Stomach (tissue), 9 donors: ENCODE results near the gene RFX3. TPM values are rescaled to one million over a fixed set of nuclear protein-coding genes. Genes with fewer than 3 reads are reported as not detected.

Experiments used
- DNase-seq, 2 donors: peaks; one replicate each; pipeline versions ENCODE4 v3.0.0 to v3.0.0-alpha.2; 2013 to 2019
- H3K27ac ChIP-seq, 5 donors: fragments of 200-600 bp in 4 of 5; sonication (generic) in 4 of 5; one replicate each; pipeline ENCODE4 v1.5.1; 2013 to 2019; ENCODE audit warnings: mild to moderate bottlenecking in 1 of 5, moderate library complexity in 1 of 5
- H3K27me3 ChIP-seq, 3 donors: fragments of 200-600 bp; sonication (generic); one replicate each; pipeline ENCODE4 v1.5.1; 2017 to 2019; ENCODE audit warnings: mixed run types in 1 of 3
- H3K36me3 ChIP-seq, 4 donors: fragments of 200-600 bp; sonication (generic); 1 replicate in 3 of 4; 2 replicates in 1 of 4; pipeline ENCODE4 v1.5.1; 2016 to 2019
- H3K4me1 ChIP-seq, 4 donors: fragments of 200-600 bp; sonication (generic); one replicate each; pipeline ENCODE4 v1.5.1; 2016 to 2019
- H3K4me3 ChIP-seq, 4 donors: fragments of 200-600 bp; sonication (generic) in 3 of 4; one replicate each; pipeline ENCODE4 v1.5.1; 2016 to 2019; ENCODE audit warnings: mild to moderate bottlenecking in 1 of 4
- H3K9me3 ChIP-seq, 4 donors: fragments of 200-600 bp; sonication (generic); one replicate each; pipeline ENCODE4 v1.5.1; 2016 to 2019
- EP300 ChIP-seq: sonication (generic); formaldehyde crosslinking; IDR thresholded peaks from one replicate; pipeline ENCODE4 v1.6.1; 2017; ENCODE audit warnings: antibody characterized with exemption
- POLR2A ChIP-seq, 4 donors: fragments of 450-650 bp; IDR thresholded peaks; one replicate each; pipeline ENCODE4 v1.6.1; 2016; ENCODE audit warnings: antibody characterized with exemption in 4 of 4, control low read depth in 2 of 4, mild to moderate bottlenecking in 1 of 4, moderate library complexity in 1 of 4
- POLR2AphosphoS5 ChIP-seq, 3 donors: sonication (generic); formaldehyde crosslinking; IDR thresholded peaks; one replicate each; pipeline ENCODE4 v1.6.1; 2016; ENCODE audit warnings: antibody characterized with exemption in 3 of 3
- WGBS, 5 donors: extraction: QIAGEN DNeasy Blood & Tissue Kit in 3 of 5; methylation state at CpG; one replicate each; pipeline versions ENCODE4 v1.1.5 to v1.1.7; 2013 to 2018; 5-methylcytosine and 5-hydroxymethylcytosine counted together
- intact Hi-C: fragments of 100-400 bp; cut with DNase I; formaldehyde crosslinking; loops from one replicate; pipeline ENCODE4 v1.15.1; 2023; ENCODE audit warnings: low total_unique reads
- polyA plus RNA-seq, 3 donors: library from polyadenylated mRNA; stranded (reverse); fragments of 200-250 nt; gene quantifications; one replicate each; pipeline ENCODE4 v1.2.3, GENCODE V29; 2013
- total RNA-seq, 5 donors: library from RNA; depleted of rRNA; stranded (reverse); fragments of >200 nt; gene quantifications; one replicate each; pipeline versions ENCODE4 v1.1.0 to v1.2.3, GENCODE V29; 2014 to 2016
- TF ChIP-seq, protein P1 (sequence below), 7 experiments: fragments of 450-650 bp in 4 of 7; fragments of 200-600 bp in 3 of 7; sonication (generic) in 3 of 7; IDR thresholded peaks; one replicate each; pipeline ENCODE4 v1.5.1; 2016 to 2019; ENCODE audit warnings: antibody characterized with exemption in 7 of 7, control low read depth in 2 of 7, mild to moderate bottlenecking in 1 of 7
- donor health status: healthy with polysubstance abuse.
- donor health status: Bipolar disorder and iron deficiency.
- donor health status: healthy.

RFX3 gene
- total and polyA plus RNA-seq, 8 donors: 0.76 to 22.8 (median 6.1) TPM

DNA sequence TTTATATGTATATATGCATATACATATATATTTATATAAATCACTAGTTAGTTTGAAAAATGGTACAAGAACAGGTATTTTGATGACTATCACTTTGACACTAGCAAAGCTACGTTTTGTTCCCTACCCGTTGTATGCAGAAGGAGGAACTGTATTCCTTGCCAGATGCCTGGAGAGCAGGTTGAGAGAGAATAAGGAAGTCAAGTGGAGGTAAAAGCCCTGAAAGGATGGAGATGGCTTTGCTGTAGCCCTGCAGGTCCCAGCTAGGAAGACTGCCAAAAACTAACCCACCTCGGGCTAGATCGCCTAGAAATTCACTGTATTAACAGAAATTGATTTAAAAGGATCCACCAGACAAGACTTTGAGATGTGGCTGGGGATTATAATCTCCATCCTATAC, 229.3 kb downstream of the RFX3 start:
- H3K27ac ChIP-seq: no peak overlapping the region
- no peaks in the 10 kb centered on the region for H3K27me3 ChIP-seq
- no peaks in the 10 kb centered on the region for H3K9me3 ChIP-seq
- TF ChIP-seq EP300: no peak
- TF ChIP-seq POLR2A (IDR thresholded peaks at IDR 0.05): no peak
- TF ChIP-seq, protein P1, sequence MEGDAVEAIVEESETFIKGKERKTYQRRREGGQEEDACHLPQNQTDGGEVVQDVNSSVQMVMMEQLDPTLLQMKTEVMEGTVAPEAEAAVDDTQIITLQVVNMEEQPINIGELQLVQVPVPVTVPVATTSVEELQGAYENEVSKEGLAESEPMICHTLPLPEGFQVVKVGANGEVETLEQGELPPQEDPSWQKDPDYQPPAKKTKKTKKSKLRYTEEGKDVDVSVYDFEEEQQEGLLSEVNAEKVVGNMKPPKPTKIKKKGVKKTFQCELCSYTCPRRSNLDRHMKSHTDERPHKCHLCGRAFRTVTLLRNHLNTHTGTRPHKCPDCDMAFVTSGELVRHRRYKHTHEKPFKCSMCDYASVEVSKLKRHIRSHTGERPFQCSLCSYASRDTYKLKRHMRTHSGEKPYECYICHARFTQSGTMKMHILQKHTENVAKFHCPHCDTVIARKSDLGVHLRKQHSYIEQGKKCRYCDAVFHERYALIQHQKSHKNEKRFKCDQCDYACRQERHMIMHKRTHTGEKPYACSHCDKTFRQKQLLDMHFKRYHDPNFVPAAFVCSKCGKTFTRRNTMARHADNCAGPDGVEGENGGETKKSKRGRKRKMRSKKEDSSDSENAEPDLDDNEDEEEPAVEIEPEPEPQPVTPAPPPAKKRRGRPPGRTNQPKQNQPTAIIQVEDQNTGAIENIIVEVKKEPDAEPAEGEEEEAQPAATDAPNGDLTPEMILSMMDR (IDR thresholded peaks at IDR 0.05): no peak
- TF ChIP-seq POLR2AphosphoS5 (IDR thresholded peaks at IDR 0.05): no peak
- no peak overlapping the region for H3K4me3 ChIP-seq
- no peak for DNase-seq
- H3K36me3 ChIP-seq: peaks cover 0 to 13% (median 10%) of the 10 kb centered on the region in 4 donors
- 65 to 80% (median 70%) methylated on average over 4 of the region's 4 CpGs for WGBS, 5 donors
- no peaks in the 10 kb centered on the region for H3K4me1 ChIP-seq
- intact Hi-C loops: no loop called here

DNA sequence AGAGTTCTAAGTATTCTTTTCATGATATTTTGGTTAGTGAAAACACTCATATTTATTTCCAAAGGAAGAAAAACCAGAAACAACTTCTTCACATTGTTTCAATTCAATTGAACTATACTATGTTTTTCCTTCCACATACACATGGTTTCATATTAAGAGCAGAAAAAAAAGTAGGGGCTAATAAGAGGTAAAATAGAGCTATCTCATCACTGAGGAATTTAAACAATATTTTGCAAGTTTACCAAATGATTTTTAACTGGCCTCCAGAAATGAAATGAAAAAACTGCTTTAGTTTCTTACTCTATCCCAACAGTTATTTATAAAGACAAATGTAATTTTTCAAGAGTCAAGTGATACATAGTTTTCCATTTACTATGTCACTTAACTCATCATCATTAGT, 233.5 kb downstream of the RFX3 start:
- H3K27ac ChIP-seq: no peak overlapping the region
- no peak for TF ChIP-seq POLR2AphosphoS5 (IDR thresholded peaks at IDR 0.05)
- TF ChIP-seq POLR2A (IDR thresholded peaks at IDR 0.05): no peak
- no peak for TF ChIP-seq EP300
- TF ChIP-seq, protein P1 (IDR thresholded peaks at IDR 0.05): no peak
- H3K9me3 ChIP-seq: no peaks in the 10 kb centered on the region
- intact Hi-C loops: no loop called here
- no peak for DNase-seq
- H3K36me3 ChIP-seq: peaks cover 0 to 31% (median 23%) of the 10 kb centered on the region in 4 donors
- H3K4me3 ChIP-seq: no peak overlapping the region
- no peaks in the 10 kb centered on the region for H3K27me3 ChIP-seq
- H3K4me1 ChIP-seq: no peaks in the 10 kb centered on the region

DNA sequence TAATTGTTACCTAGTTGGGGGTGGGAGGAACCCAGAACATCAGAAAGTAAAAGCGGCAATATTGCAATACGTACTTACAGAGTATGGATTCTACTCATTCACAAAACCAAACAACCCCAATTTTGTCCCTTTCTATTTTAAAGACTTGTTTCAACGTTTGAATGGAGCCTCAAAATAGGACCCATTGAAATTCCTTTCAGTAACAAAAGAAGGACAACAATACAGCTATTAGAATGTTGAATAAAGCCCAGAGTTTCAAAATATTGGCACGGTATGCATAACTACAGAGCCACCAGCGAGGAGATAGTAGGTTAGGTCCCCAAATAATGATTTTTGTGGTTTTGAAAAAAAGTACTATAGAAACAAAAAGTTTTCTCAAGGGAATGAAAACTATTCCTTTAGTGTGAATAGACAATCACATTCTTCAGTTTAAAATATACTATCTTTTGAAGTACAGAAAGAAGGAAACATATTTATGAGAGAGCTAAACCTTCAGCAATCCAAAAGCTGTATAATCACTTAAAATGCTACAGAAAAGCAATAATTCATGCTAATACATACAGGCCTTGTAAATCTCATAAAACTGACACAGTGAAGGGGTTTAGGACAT, 235.5 kb downstream of the RFX3 start:
- Histone ChIP-seq H3K4me3 (no peak overlapping the region), H3K9me3 (no peaks in the 10 kb centered on the region), H3K27ac (no peak overlapping the region), H3K36me3 (peaks cover 0 to 42% (median 27%) of the 10 kb centered on the region in 4 donors), H3K4me1 (no peaks in the 10 kb centered on the region), H3K27me3 (no peaks in the 10 kb centered on the region)
- no peak for TF ChIP-seq POLR2A (IDR thresholded peaks at IDR 0.05)
- TF ChIP-seq EP300: no peak
- TF ChIP-seq, protein P1 (IDR thresholded peaks at IDR 0.05): no peak
- no peak for TF ChIP-seq POLR2AphosphoS5 (IDR thresholded peaks at IDR 0.05)
- intact Hi-C loops: no loop called here
- WGBS, 5 donors: 71 to 81% (median 79%) methylated on average over 5 of the region's 5 CpGs
- DNase-seq: no peak

DNA sequence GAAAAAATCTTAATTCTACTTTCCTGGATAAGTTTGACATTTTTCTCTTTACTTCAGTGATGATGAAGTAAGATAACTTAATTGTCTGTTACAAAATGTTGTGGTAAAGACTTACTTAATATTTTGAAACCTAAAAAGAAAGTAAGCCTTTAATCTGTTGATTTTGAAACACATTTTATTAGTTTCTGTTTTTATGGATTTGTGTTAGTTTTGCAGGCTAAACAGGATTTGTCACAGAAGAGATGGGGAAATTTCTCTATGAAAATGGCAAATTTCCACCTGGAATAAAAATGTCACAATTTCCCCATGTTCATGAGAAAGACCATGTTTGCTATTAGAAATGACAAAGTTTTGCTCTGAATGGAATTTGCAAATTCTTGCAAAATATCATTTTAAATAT, 237.1 kb downstream of the RFX3 start:
- no peak overlapping the region for H3K27ac ChIP-seq
- H3K4me1 ChIP-seq: no peaks in the 10 kb centered on the region
- intact Hi-C loops: no loop called here
- H3K27me3 ChIP-seq: no peaks in the 10 kb centered on the region
- H3K4me3 ChIP-seq: no peak overlapping the region
- no peak for TF ChIP-seq POLR2AphosphoS5 (IDR thresholded peaks at IDR 0.05)
- TF ChIP-seq, protein P1 (IDR thresholded peaks at IDR 0.05): no peak
- no peak for TF ChIP-seq POLR2A (IDR thresholded peaks at IDR 0.05)
- no peak for TF ChIP-seq EP300
- no peaks in the 10 kb centered on the region for H3K9me3 ChIP-seq
- no peak for DNase-seq
- H3K36me3 ChIP-seq: peaks cover 0 to 42% (median 27%) of the 10 kb centered on the region in 4 donors
